Stomach (tissue), 9 donors: Measurements from ENCODE around the gene GALM. TPM values are rescaled to one million over a fixed set of nuclear protein-coding genes. Genes with fewer than 3 reads are reported as not detected.
"Not testable (repeated sequence)": the region's sequence is repeated elsewhere in the genome, so short reads cannot be mapped to it uniquely, and the experiment has no call there.

Source experiments
- DNase-seq, 2 donors: peaks; one replicate each; pipeline versions ENCODE4 v3.0.0 to v3.0.0-alpha.2; 2013 to 2019
- H3K27ac ChIP-seq, 5 donors: fragments of 200-600 bp in 4 of 5; sonication (generic) in 4 of 5; one replicate each; pipeline ENCODE4 v1.5.1; 2013 to 2019; ENCODE audit warnings: mild to moderate bottlenecking in 1 of 5, moderate library complexity in 1 of 5
- H3K27me3 ChIP-seq, 3 donors: fragments of 200-600 bp; sonication (generic); one replicate each; pipeline ENCODE4 v1.5.1; 2017 to 2019; ENCODE audit warnings: mixed run types in 1 of 3
- H3K36me3 ChIP-seq, 4 donors: fragments of 200-600 bp; sonication (generic); 1 replicate in 3 of 4; 2 replicates in 1 of 4; pipeline ENCODE4 v1.5.1; 2016 to 2019
- H3K4me1 ChIP-seq, 4 donors: fragments of 200-600 bp; sonication (generic); one replicate each; pipeline ENCODE4 v1.5.1; 2016 to 2019
- H3K4me3 ChIP-seq, 4 donors: fragments of 200-600 bp; sonication (generic) in 3 of 4; one replicate each; pipeline ENCODE4 v1.5.1; 2016 to 2019; ENCODE audit warnings: mild to moderate bottlenecking in 1 of 4
- H3K9me3 ChIP-seq, 4 donors: fragments of 200-600 bp; sonication (generic); one replicate each; pipeline ENCODE4 v1.5.1; 2016 to 2019
- EP300 ChIP-seq: sonication (generic); formaldehyde crosslinking; IDR thresholded peaks from one replicate; pipeline ENCODE4 v1.6.1; 2017; ENCODE audit warnings: antibody characterized with exemption
- POLR2A ChIP-seq, 4 donors: fragments of 450-650 bp; IDR thresholded peaks; one replicate each; pipeline ENCODE4 v1.6.1; 2016; ENCODE audit warnings: antibody characterized with exemption in 4 of 4, control low read depth in 2 of 4, mild to moderate bottlenecking in 1 of 4, moderate library complexity in 1 of 4
- POLR2AphosphoS5 ChIP-seq, 3 donors: sonication (generic); formaldehyde crosslinking; IDR thresholded peaks; one replicate each; pipeline ENCODE4 v1.6.1; 2016; ENCODE audit warnings: antibody characterized with exemption in 3 of 3
- WGBS, 5 donors: extraction: QIAGEN DNeasy Blood & Tissue Kit in 3 of 5; methylation state at CpG; one replicate each; pipeline versions ENCODE4 v1.1.5 to v1.1.7; 2013 to 2018; 5-methylcytosine and 5-hydroxymethylcytosine counted together
- intact Hi-C: fragments of 100-400 bp; cut with DNase I; formaldehyde crosslinking; loops from one replicate; pipeline ENCODE4 v1.15.1; 2023; ENCODE audit warnings: low total_unique reads
- polyA plus RNA-seq, 3 donors: library from polyadenylated mRNA; stranded (reverse); fragments of 200-250 nt; gene quantifications; one replicate each; pipeline ENCODE4 v1.2.3, GENCODE V29; 2013
- total RNA-seq, 5 donors: library from RNA; depleted of rRNA; stranded (reverse); fragments of >200 nt; gene quantifications; one replicate each; pipeline versions ENCODE4 v1.1.0 to v1.2.3, GENCODE V29; 2014 to 2016
- TF ChIP-seq, protein P1 (sequence below), 7 experiments: fragments of 450-650 bp in 4 of 7; fragments of 200-600 bp in 3 of 7; sonication (generic) in 3 of 7; IDR thresholded peaks; one replicate each; pipeline ENCODE4 v1.5.1; 2016 to 2019; ENCODE audit warnings: antibody characterized with exemption in 7 of 7, control low read depth in 2 of 7, mild to moderate bottlenecking in 1 of 7
- donor health status: healthy with polysubstance abuse.
- donor health status: Bipolar disorder and iron deficiency.
- donor health status: healthy.

The GALM gene
- total and polyA plus RNA-seq, 8 donors, result 2.2 to 17.8 (median 9.3) TPM; not detected in 1

DNA sequence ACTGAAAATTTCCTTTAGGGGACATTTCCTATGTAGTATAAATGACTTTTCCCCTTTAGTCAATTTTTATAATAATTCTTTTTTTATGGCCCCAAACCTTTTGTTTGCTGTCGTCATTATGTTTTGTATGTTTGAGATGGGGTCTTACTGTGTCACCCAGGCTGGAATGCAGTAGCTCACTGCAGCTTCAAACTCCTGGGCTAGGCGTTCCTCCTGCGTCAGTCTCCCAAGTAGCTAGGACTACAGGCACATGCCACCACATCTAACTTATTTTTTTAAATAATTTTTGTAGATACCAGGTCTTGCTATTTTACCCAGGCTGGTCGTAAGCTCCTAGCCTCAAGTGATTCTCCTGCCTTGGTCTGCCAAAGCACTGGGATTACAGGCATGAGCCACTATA is 30.8 kb upstream of the GALM start:
- intact Hi-C loops, result no loop called here
- Histone ChIP-seq H3K27me3 (no peaks in the 10 kb centered on the region), H3K27ac (no peak overlapping the region), H3K4me3 (no peak overlapping the region), H3K9me3 (no peaks in the 10 kb centered on the region), H3K36me3 (no peaks in the 10 kb centered on the region), H3K4me1 (no peaks in the 10 kb centered on the region)
- TF ChIP-seq POLR2AphosphoS5 (IDR thresholded peaks at IDR 0.05) (no peak), POLR2A (IDR thresholded peaks at IDR 0.05) (no peak), EP300 (no peak)
- TF ChIP-seq, protein P1, sequence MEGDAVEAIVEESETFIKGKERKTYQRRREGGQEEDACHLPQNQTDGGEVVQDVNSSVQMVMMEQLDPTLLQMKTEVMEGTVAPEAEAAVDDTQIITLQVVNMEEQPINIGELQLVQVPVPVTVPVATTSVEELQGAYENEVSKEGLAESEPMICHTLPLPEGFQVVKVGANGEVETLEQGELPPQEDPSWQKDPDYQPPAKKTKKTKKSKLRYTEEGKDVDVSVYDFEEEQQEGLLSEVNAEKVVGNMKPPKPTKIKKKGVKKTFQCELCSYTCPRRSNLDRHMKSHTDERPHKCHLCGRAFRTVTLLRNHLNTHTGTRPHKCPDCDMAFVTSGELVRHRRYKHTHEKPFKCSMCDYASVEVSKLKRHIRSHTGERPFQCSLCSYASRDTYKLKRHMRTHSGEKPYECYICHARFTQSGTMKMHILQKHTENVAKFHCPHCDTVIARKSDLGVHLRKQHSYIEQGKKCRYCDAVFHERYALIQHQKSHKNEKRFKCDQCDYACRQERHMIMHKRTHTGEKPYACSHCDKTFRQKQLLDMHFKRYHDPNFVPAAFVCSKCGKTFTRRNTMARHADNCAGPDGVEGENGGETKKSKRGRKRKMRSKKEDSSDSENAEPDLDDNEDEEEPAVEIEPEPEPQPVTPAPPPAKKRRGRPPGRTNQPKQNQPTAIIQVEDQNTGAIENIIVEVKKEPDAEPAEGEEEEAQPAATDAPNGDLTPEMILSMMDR (IDR thresholded peaks at IDR 0.05), result no peak
- 87 to 94% (median 90%) methylated on average over 4 of the region's 4 CpGs for WGBS, 5 donors
- DNase-seq, result no peak

DNA sequence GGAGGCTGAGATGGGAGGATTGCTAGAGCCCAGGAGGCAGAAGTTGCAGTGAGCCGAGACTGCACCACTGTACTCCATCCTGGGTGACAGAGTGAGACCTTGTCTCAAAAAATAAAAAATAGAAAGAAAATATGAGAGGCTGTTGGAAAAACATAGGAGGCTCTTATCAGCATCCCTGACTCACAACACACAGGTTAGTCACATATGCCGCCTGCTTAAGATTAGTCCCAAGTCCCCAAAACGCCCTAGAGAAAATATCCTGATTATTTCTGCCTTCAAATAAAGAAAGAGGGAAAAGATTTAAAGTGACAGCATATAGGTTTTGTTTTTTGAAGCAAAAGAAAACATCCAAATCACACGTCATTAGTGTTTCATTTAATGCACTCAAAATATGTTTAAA is 29.8 kb upstream of the GALM start:
- intact Hi-C loops, result no loop called here
- Histone ChIP-seq H3K36me3 (no peaks in the 10 kb centered on the region), H3K4me3 (no peak overlapping the region), H3K4me1 (no peaks in the 10 kb centered on the region), H3K9me3 (no peaks in the 10 kb centered on the region), H3K27ac (no peak overlapping the region), H3K27me3 (no peaks in the 10 kb centered on the region)
- DNase-seq, result no peak
- TF ChIP-seq POLR2A (IDR thresholded peaks at IDR 0.05) (no peak), EP300 (no peak), POLR2AphosphoS5 (IDR thresholded peaks at IDR 0.05) (no peak)
- TF ChIP-seq, protein P1 (IDR thresholded peaks at IDR 0.05), result no peak
- WGBS, 5 donors, result 58 to 78% (median 66%) methylated on average over 4 of the region's 4 CpGs

DNA sequence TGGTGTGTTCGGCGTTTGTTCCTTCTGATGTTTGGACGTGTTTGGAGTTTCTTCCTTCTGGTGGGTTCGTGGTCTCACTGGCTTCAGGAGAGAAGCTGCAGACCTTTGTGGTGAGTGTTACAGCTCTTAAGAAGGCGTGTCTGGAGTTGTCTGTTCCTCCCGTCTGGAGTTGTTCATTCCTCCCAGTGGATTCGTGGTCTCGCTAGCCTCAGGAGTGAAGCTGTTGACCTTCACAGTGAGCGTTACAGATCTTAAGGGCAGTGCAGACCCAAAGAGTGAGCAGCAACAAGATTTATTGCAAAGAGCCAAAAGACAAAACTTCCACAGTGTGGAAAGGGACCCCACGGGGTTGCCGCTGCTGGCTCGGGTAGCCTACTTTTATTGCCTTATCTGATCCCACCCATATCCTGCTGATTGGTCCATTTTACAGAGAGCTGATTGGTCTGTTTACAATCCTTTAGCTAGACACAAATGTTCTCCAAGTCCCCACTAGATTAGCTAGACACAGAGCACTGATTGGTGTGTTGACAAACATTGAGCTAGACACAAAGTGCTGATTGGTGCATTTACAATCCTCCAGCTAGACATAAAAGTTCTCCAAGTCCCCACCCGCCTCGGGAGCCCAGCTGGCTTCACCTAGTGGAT is 23.4 kb upstream of the GALM start:
- 86 to 95% (median 91%) methylated on average over 14 of the region's 14 CpGs for WGBS, 5 donors
- intact Hi-C loops, result not testable (repeated sequence)

GRCh38 chr2:38643021-38643671 is 22.8 kb upstream of the GALM start:
- 94 to 98% (median 96%) methylated on average over 20 to 45 of the region's 45 CpGs for WGBS, 5 donors

More for the DNA sequence above, 23.4 kb upstream of the GALM start:
- H3K27me3 ChIP-seq, H3K36me3 ChIP-seq, H3K27ac ChIP-seq, H3K9me3 ChIP-seq, DNase-seq, H3K4me3 ChIP-seq, H3K4me1 ChIP-seq: not testable (repeated sequence)

DNA sequence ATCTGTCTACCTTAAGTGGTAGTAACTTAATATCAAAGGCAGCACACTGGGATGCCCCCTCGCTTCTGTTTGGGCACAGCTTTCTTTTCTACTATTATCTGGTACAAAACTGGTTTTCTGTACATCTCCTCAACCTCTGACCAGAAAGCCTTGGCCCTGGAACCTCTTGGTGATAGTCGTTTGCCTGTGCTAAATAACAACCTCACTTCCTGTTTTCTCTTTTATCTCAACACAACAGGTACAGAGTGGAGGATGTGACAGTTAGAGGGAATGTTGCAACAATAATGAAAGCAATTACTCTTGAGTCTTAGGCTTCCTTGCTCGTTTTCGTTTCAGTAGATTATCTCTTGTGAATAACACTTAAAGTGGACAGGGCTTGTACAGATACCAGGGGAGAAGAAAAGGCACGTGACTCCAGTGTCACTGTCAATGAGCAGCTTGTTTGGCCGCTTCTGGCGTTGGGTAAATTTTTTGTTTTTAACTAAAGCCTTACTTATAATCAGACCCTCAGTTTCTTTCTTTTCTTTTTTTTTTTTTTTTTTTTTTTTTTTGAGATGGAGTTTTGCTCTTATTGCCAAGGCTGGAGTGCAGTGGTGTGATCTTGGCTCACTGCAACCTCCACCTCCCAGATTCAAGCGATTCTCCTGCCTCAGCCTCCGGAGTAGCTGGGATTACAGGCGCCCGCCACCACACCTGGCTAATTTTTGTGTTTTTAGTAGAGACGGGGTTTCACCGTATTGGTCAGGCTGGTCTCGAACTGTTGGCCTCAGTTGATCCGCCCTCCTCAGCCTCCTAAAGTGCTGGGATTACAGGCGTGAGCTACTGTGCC is 22.0 kb upstream of the GALM start:
- WGBS, 5 donors, result 87 to 94% (median 88%) methylated on average over 16 of the region's 16 CpGs
- H3K9me3 ChIP-seq, DNase-seq, H3K4me1 ChIP-seq, H3K36me3 ChIP-seq, H3K27me3 ChIP-seq, H3K27ac ChIP-seq, intact Hi-C loops, H3K4me3 ChIP-seq: not testable (repeated sequence)

More at GRCh38 chr2:38643021-38643671, 22.8 kb upstream of the GALM start:
- TF ChIP-seq EP300 (no peak), POLR2A (IDR thresholded peaks at IDR 0.05) (no peak), POLR2AphosphoS5 (IDR thresholded peaks at IDR 0.05) (no peak)
- TF ChIP-seq, protein P1 (IDR thresholded peaks at IDR 0.05), result no peak
- Histone ChIP-seq H3K36me3 (no peaks in the 10 kb centered on the region), H3K4me1 (no peaks in the 10 kb centered on the region), H3K27ac (no peak overlapping the region), H3K4me3 (no peak overlapping the region), H3K27me3 (no peaks in the 10 kb centered on the region), H3K9me3 (no peaks in the 10 kb centered on the region)
- no peak for DNase-seq
- intact Hi-C loops, result no loop called here
